Right lobe of liver (tissue), 4 donors: Measurements from ENCODE around the gene KLK3.

Experiments
- CTCF ChIP-seq, 4 donors: fragments of 200-600 bp in 3 of 4; fragments of 450-650 bp in 1 of 4; IDR thresholded peaks; one replicate each; pipeline versions ENCODE4 v1.5.1 to v1.8.0; 2016 to 2022; ENCODE audit warnings: antibody characterized with exemption in 4 of 4, mild to moderate bottlenecking in 2 of 4
- POLR2A ChIP-seq: fragments of 450-650 bp; IDR thresholded peaks from one replicate; pipeline ENCODE4 v1.6.1; 2017; ENCODE audit warnings: antibody characterized with exemption, mild to moderate bottlenecking
- donor health status: DM: no; HTN: no; CAD: no.
- donor health status: DM: no; HTN: no; CAD: no.
- donor health status: DM: no; HTN: yes; CAD: no.

- TF ChIP-seq CTCF (IDR thresholded peaks at IDR 0.05) (no peak), POLR2A (no peak)
Measured at GRCh38 chr19:50830266-50831025, 24.3 kb upstream of the KLK3 start.
